HepG2 (cell line): ENCODE data around the gene HAPLN3. TPM values are rescaled to one million over a fixed set of nuclear protein-coding genes. Genes with fewer than 3 reads are reported as not detected.

Source experiments
- ATAC-seq: fragments of 200-7000 bp; cut with Tn5 transposase; 3 replicates; pipeline ENCODE4 v1.9.1; 2020; ENCODE audit warnings: mild to moderate bottlenecking, moderate library complexity
- BruUV-seq: library from RNA; stranded (reverse); fragments of 400-500 nt; replicated peaks from 2 replicates; lab custom pipeline; 2021; lab: Mats Ljungman, UMichigan
- CTCF ChIA-PET: fragments of 300-600 bp; formaldehyde crosslinking; extraction: SDS; loops from one replicate; lab custom pipeline; 2021; ENCODE audit warnings: low total read pairs, inconsistent platforms, low intra/inter-chr PET ratio; lab: Yijun Ruan, JAX
- POLR2A ChIA-PET: fragments of 350-600 bp; sonication (Branson Sonifier 250); formaldehyde crosslinking; loops from one replicate; lab custom pipeline; 2020; ENCODE audit warnings: antibody characterized with exemption, inconsistent platforms; lab: Yijun Ruan, JAX
- DNase-seq: peaks from one replicate; pipeline ENCODE4 v3.0.0-alpha.2; 2015; ENCODE audit warnings: low spot score
- FAIRE-seq: peaks from 3 replicates; lab custom pipeline; 2011; peaks lifted over from hg19 to GRCh38; lab: Jason Lieb, UNC
- H2AFZ ChIP-seq: one replicate; pipeline ENCODE4 v1.6.1; 2011; ENCODE audit warnings: low read length, inconsistent platforms
- H3K27ac ChIP-seq: fragments of 300-600 bp; 3 replicates; pipeline ENCODE4 v1.8.0; 2011; ENCODE audit warnings: mixed run types, mild to moderate bottlenecking, mixed read lengths, low read length, inconsistent platforms; ENCODE audit not compliant: insufficient read depth; ENCODE audit errors: extremely low read length
- H3K27me3 ChIP-seq, 2 experiments: fragments of 200-600 bp in 1 of 2; 2 replicates in 1 of 2; 3 replicates in 1 of 2; pipeline versions ENCODE4 v1.6.0 to v1.8.0; 2011; ENCODE audit warnings: low read length in 2 of 2, mild to moderate bottlenecking in 2 of 2, moderate library complexity in 2 of 2, inconsistent platforms in 1 of 2; ENCODE audit not compliant: insufficient read depth in 2 of 2, control insufficient read depth in 1 of 2
- H3K36me3 ChIP-seq, 2 experiments: fragments of 200-600 bp in 1 of 2; replicated peaks in 1 of 2; 2 replicates in 1 of 2; 3 replicates in 1 of 2; pipeline versions ENCODE4 v1.5.1 to v1.8.0; 2011; ENCODE audit warnings: low read length in 2 of 2, inconsistent platforms in 1 of 2; ENCODE audit not compliant: insufficient read depth in 2 of 2, control insufficient read depth in 1 of 2
- H3K4me1 ChIP-seq: 2 replicates; pipeline ENCODE4 v1.5.1; 2012; ENCODE audit warnings: low read length, inconsistent platforms; ENCODE audit not compliant: insufficient read depth
- H3K4me2 ChIP-seq: 2 replicates; pipeline ENCODE4 v1.6.0; 2011; ENCODE audit warnings: low read depth, low read length, inconsistent platforms
- H3K4me3 ChIP-seq, 3 experiments: fragments of 200-600 bp in 1 of 3; sonication (generic), shearing (Covaris generic) in 1 of 3; replicated peaks in 1 of 3; 2 replicates each; pipeline ENCODE4 v1.5.1; 2011 to 2016; ENCODE audit warnings: low read length in 3 of 3, inconsistent platforms in 2 of 3, low read depth in 2 of 3, mild to moderate bottlenecking in 2 of 3, control low read depth in 1 of 3, mixed read lengths in 1 of 3; ENCODE audit not compliant: insufficient read depth in 1 of 3
- H3K79me2 ChIP-seq: one replicate; pipeline ENCODE4 v1.6.1; 2011; ENCODE audit warnings: low read length, inconsistent platforms; ENCODE audit not compliant: insufficient read depth
- H3K9ac ChIP-seq: 2 replicates; pipeline ENCODE4 v1.6.0; 2011; ENCODE audit warnings: mild to moderate bottlenecking, low read depth, low read length, inconsistent platforms; ENCODE audit not compliant: insufficient read depth
- H3K9me3 ChIP-seq: 2 replicates; pipeline ENCODE4 v1.5.1; 2012; ENCODE audit warnings: mild to moderate bottlenecking, low read length
- H4K20me1 ChIP-seq: 2 replicates; pipeline ENCODE4 v1.6.0; 2011; ENCODE audit warnings: inconsistent platforms, mild to moderate bottlenecking, low read length, moderate library complexity; ENCODE audit not compliant: insufficient read depth
- CEBPZ ChIP-seq: IDR thresholded peaks from 2 replicates; pipeline ENCODE4 v1.6.1; 2012; ENCODE audit warnings: low read length, improper control_type of control experiment
- ETV5 ChIP-seq: IDR thresholded peaks from 2 replicates; pipeline ENCODE4 v1.6.1; 2018; ENCODE audit warnings: missing biosample characterization, missing genetic modification reagents, inconsistent platforms, borderline replicate concordance
- MED1 ChIP-seq: sonication (generic); formaldehyde crosslinking; IDR thresholded peaks from 2 replicates; pipeline ENCODE4 v1.4.0; 2020; ENCODE audit warnings: missing genetic modification reagents
- POGZ ChIP-seq: sonication (generic); formaldehyde crosslinking; IDR thresholded peaks from 2 replicates; pipeline ENCODE4 v1.4.0; 2020; ENCODE audit warnings: mild to moderate bottlenecking, missing genetic modification reagents
- ZNF570 ChIP-seq: sonication (generic); formaldehyde crosslinking; IDR thresholded peaks from 2 replicates; pipeline ENCODE4 v1.4.0; 2020; ENCODE audit warnings: mild to moderate bottlenecking, missing genetic modification reagents, borderline replicate concordance
- ZNF660 ChIP-seq: sonication (generic); formaldehyde crosslinking; IDR thresholded peaks from 2 replicates; pipeline ENCODE4 v1.5.1; 2020; ENCODE audit warnings: mild to moderate bottlenecking, low read depth, missing genetic modification reagents, borderline replicate concordance
- ZNF780A ChIP-seq: sonication (generic); formaldehyde crosslinking; IDR thresholded peaks from 2 replicates; pipeline ENCODE4 v1.8.0; 2022; ENCODE audit warnings: mild to moderate bottlenecking, missing genetic modification reagents, moderate library complexity
- ZZZ3 ChIP-seq: sonication (generic); formaldehyde crosslinking; IDR thresholded peaks from 2 replicates; pipeline ENCODE4 v1.4.0; 2020; ENCODE audit warnings: missing genetic modification reagents, mild to moderate bottlenecking, borderline replicate concordance
- WGBS: methylation state at CpG from one replicate; pipeline ENCODE4 v1.1.6; 2017; ENCODE audit warnings: low lambda C conversion rate; 5-methylcytosine and 5-hydroxymethylcytosine counted together
- in situ Hi-C: cut with HindIII; loops from 2 replicates; pipeline ENCODE4 v1.10.0; 2017; ENCODE audit warnings: low pct_unique_long_range_greater_than_20kb; ENCODE audit not compliant: extremely low pct_ligation_motif_present
- intact Hi-C: fragments of 100-400 bp; cut with micrococcal nuclease; formaldehyde crosslinking; loops from one replicate; pipeline ENCODE4 v1.10.0; 2022; ENCODE audit not compliant: unreplicated experiment
- polyA plus RNA-seq, 8 experiments: library from polyadenylated mRNA; depleted of rRNA in 3 of 8; stranded (reverse) in 7 of 8; unstranded in 1 of 8; fragments of >200 nt; fragmentation: Illumina TruSeq in 4 of 8; extraction: Trizol in 4 of 8; gene quantifications; 2 replicates each; pipeline versions ENCODE4 v1.2.1 to v1.2.3, GENCODE V29; 2011 to 2016; ENCODE audit warnings: low read depth in 4 of 8, missing spikeins in 1 of 8, mixed read lengths in 1 of 8; ENCODE audit not compliant: insufficient read depth in 1 of 8
- total RNA-seq, 5 experiments: library from RNA; depleted of rRNA; stranded (reverse); fragments of >200 nt; fragmentation: Illumina TruSeq; extraction: Trizol; gene quantifications; 2 replicates each; pipeline ENCODE4 v1.2.3, GENCODE V29; 2016; ENCODE audit warnings: low read depth in 1 of 5

The HAPLN3 gene
- total and polyA plus RNA-seq, 2 of the 13 experiments (the other 11 are each of a cell fraction or from before 2014, with no cell fraction given): 0.09 TPM; not detected in 1

GRCh38 chr15:88838667-88839066 is 56.7 kb downstream of the HAPLN3 start (continued):
- TF ChIP-seq CEBPZ (no peak), ETV5 (CRISPR knock-in tag) (no peak), POGZ (CRISPR knock-in tag) (no peak)

- no peaks in the 10 kb centered on the region for H3K9me3 ChIP-seq
- ATAC-seq (no peak), FAIRE-seq (no peak), DNase-seq (no peak)
- H2AFZ ChIP-seq: no peak overlapping the region
- H3K27ac ChIP-seq: no peak overlapping the region
- no peaks in the 10 kb centered on the region for H3K4me1 ChIP-seq
- no peak overlapping the region for H3K9ac ChIP-seq
- H4K20me1 ChIP-seq: no peaks in the 10 kb centered on the region
- no peaks in the 10 kb centered on the region for H3K79me2 ChIP-seq
- no peak overlapping the region for H3K4me3 ChIP-seq
- no peak overlapping the region for H3K4me2 ChIP-seq
- no peaks in the 10 kb centered on the region for H3K36me3 ChIP-seq
- 0% methylated on average over 2 of the region's 2 CpGs for WGBS
- no peak for TF ChIP-seq MED1
- TF ChIP-seq ZZZ3 (CRISPR knock-in tag): no peak
- no peak for TF ChIP-seq ZNF780A
- TF ChIP-seq ZNF660 (CRISPR knock-in tag): no peak
- no peak for TF ChIP-seq ZNF570
- BruUV-seq: no TSS peak
- intact Hi-C loops: loop anchor here (10.0 kb wide), 1 partner anchor 211 kb away; the partner anchor contains the start of gene AEN
- POLR2A ChIA-PET: no interaction called here
- in situ Hi-C loops: loop anchor here (10.0 kb wide), 1 partner anchor 361 kb away; no protein-coding TSS in a partner anchor
- peaks cover 0 to 6% of the 10 kb centered on the region in 2 experiments; a peak in 2 of 5 replicates for H3K27me3 ChIP-seq
- CTCF ChIA-PET: no interaction called here
Observed at GRCh38 chr15:88835646-88836045, 59.7 kb downstream of the HAPLN3 start.
